Measurements from ENCODE around the gene SGPP1. TPM values are rescaled to one million over a fixed set of nuclear protein-coding genes. Genes with fewer than 3 reads are reported as not detected.
A peak's percentile ranks its signal among the peaks of the same experiment; 100 is the strongest.

The SGPP1 gene, protein sequence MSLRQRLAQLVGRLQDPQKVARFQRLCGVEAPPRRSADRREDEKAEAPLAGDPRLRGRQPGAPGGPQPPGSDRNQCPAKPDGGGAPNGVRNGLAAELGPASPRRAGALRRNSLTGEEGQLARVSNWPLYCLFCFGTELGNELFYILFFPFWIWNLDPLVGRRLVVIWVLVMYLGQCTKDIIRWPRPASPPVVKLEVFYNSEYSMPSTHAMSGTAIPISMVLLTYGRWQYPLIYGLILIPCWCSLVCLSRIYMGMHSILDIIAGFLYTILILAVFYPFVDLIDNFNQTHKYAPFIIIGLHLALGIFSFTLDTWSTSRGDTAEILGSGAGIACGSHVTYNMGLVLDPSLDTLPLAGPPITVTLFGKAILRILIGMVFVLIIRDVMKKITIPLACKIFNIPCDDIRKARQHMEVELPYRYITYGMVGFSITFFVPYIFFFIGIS
- total RNA-seq (10 to 100 TPM; 14.4 to 17.5 TPM), polyA plus RNA-seq (10 to 100 TPM in 1 of 2 donors, 1 to 10 TPM in 1; 6.1 to 10.5 TPM)
- long read RNA-seq, donor 1, partial matches to known transcripts = 0 of 2 reads
- long read RNA-seq, donor 1, other reads (novel, unspliced or antisense) = 2 of 2 reads
- long read RNA-seq, donor 2, transcript SGPP1-201 (3 exons, 3,312 nt) = major isoform, 12 of 14 reads
- long read RNA-seq, donor 2, partial matches to known transcripts = 0 of 14 reads
- long read RNA-seq, donor 2, other reads (novel, unspliced or antisense) = 2 of 14 reads

DNA sequence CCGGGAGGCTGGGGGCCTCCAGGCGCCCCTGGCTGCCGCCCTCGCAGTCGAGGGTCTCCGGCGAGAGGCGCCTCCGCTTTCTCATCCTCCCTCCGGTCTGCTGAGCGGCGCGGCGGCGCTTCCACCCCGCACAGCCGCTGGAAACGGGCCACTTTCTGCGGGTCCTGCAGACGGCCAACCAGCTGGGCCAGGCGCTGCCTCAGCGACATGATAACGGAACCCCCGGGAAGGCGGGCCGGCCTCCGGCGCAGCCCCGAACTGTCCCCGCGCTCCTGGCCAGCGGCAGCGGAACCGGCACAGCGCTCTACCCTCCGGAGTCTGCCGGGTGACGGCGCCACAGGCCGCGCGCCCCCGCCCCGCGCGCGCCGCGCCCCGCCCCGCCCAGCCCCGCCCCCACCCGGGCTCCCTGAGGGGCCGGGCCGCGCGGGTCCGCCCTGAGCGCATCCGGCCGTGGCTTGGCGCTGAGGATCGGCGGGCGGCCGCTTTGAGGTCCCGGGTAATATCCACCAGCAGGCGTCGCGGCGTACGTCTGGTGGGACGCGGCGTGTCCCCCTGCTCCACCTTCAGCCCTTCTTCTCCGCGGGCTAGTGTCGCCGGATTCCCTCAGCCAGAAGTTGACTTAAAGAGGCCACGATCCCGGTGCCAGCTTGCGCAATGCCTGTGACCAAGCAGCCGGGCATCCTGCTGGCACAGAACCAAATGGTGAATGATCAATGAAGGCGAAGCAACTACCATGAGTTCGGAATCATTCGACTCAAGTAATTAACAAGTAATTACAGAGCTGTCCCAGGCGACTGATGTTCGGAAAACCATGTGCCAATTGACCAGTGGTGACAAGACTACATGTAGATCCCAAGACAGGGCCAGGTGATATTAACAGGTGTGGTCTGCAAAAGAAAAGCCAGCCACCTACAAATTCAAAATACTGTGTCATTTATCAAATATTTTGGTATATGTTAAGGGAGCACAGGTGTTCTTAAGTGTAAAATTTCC is at the start of gene SGPP1:
SGPP1 (minus strand) TSS at position 330 of the 993 bp plus-strand sequence; CDS start at position 209, 121 bp downstream.
- peak within 1 kb of the TSS in 1 of 2 donors; percentile 55 for H3K27ac ChIP-seq (ENCODE audit: low read depth in 1 of 2, low read length in 2 of 2)
- DNase-seq = peak; percentile 89 to 92
- peak within 1 kb of the TSS; percentile 96 to 97 for H3K4me3 ChIP-seq (ENCODE audit: low read length in 2 of 2)
- H3K4me1 ChIP-seq (ENCODE audit: control insufficient read depth in 1 of 2, insufficient read depth in 2 of 2, low read length in 2 of 2) = no peaks in the 10 kb centered on the region
- intact Hi-C loops (cut with DNase I) = loop anchor here in 1 of 2 donors (5.0 kb wide), 1 partner anchor 86 kb away; the partner anchor contains the start of gene WDR89
- WGBS, 2 donors = 1% methylated on average over 65 to 88 of the region's 88 CpGs
- peak; percentile 91 for ATAC-seq (ENCODE audit: low FRiP score)
- no peaks in the 10 kb centered on the region for H3K36me3 ChIP-seq (ENCODE audit: control insufficient read depth in 1 of 2, insufficient read depth in 2 of 2, low read length in 1 of 2)
- no peaks in the 10 kb centered on the region for H3K9me3 ChIP-seq (ENCODE audit: control insufficient read depth, low read length)
- H3K27me3 ChIP-seq (ENCODE audit: control insufficient read depth in 1 of 2, insufficient read depth in 2 of 2, low read length in 1 of 2) = no peaks in the 10 kb centered on the region

DNA sequence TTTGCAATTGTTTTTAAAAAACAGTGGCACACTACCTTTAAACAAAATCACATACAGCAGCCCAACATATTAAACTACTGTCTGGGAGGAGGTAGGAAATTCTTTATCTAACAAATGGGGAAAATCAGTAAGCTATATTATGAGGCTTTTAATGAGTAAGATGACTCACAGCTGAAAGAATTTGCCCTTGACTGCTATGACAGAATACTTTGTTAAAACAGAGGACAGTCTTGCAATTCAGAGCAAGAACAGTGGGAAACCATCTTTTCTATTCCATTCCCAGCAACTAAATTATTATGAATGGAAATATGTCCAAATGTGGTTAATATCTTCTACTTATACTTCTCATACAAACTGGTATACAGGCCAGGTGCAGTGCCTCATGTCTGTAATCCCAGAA is 49.2 kb upstream of the SGPP1 start:
- Histone ChIP-seq H3K27me3 (ENCODE audit: control insufficient read depth in 1 of 2, insufficient read depth in 2 of 2, low read length in 1 of 2) (no peaks in the 10 kb centered on the region), H3K36me3 (ENCODE audit: control insufficient read depth in 1 of 2, insufficient read depth in 2 of 2, low read length in 1 of 2) (no peaks in the 10 kb centered on the region), H3K4me3 (ENCODE audit: low read length in 2 of 2) (no peak overlapping the region), H3K27ac (ENCODE audit: low read depth in 1 of 2, low read length in 2 of 2) (no peak overlapping the region), H3K4me1 (ENCODE audit: control insufficient read depth in 1 of 2, insufficient read depth in 2 of 2, low read length in 2 of 2) (no peaks in the 10 kb centered on the region), H3K9me3 (ENCODE audit: control insufficient read depth, low read length) (no peaks in the 10 kb centered on the region)
- DNase-seq (no peak), ATAC-seq (ENCODE audit: low FRiP score) (no peak)
- intact Hi-C loops (cut with DNase I) = no loop called here

DNA sequence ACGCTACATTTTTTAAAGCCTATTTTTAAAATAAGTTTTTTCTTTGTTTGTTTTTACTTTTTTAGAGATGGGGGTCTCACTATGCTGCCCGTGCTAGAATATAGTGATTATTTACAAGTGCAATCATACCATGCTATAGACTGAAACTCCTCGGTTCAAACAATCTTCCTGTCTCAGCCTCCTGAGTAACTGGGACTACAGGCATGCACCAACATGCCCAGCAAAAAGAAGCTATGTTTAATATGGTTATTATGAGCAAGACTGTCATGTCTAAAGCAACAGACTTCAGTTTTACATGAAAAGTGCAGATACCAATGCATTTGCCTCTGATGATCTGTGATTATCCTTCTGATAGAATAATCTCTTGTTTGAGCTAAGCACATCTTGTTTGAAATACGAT is 45.6 kb upstream of the SGPP1 start:
- DNase-seq = no peak
- no peak overlapping the region for H3K4me3 ChIP-seq (ENCODE audit: low read length in 2 of 2)
- no peaks in the 10 kb centered on the region for H3K27me3 ChIP-seq (ENCODE audit: control insufficient read depth in 1 of 2, insufficient read depth in 2 of 2, low read length in 1 of 2)
- intact Hi-C loops (cut with DNase I) = no loop called here
- no peaks in the 10 kb centered on the region for H3K9me3 ChIP-seq (ENCODE audit: control insufficient read depth, low read length)
- WGBS, 2 donors = 57 to 63% methylated on average over 4 of the region's 4 CpGs
- no peaks in the 10 kb centered on the region for H3K36me3 ChIP-seq (ENCODE audit: control insufficient read depth in 1 of 2, insufficient read depth in 2 of 2, low read length in 1 of 2)
- H3K4me1 ChIP-seq (ENCODE audit: control insufficient read depth in 1 of 2, insufficient read depth in 2 of 2, low read length in 2 of 2) = no peaks in the 10 kb centered on the region
- no peak for ATAC-seq (ENCODE audit: low FRiP score)
- H3K27ac ChIP-seq (ENCODE audit: low read depth in 1 of 2, low read length in 2 of 2) = no peak overlapping the region

DNA sequence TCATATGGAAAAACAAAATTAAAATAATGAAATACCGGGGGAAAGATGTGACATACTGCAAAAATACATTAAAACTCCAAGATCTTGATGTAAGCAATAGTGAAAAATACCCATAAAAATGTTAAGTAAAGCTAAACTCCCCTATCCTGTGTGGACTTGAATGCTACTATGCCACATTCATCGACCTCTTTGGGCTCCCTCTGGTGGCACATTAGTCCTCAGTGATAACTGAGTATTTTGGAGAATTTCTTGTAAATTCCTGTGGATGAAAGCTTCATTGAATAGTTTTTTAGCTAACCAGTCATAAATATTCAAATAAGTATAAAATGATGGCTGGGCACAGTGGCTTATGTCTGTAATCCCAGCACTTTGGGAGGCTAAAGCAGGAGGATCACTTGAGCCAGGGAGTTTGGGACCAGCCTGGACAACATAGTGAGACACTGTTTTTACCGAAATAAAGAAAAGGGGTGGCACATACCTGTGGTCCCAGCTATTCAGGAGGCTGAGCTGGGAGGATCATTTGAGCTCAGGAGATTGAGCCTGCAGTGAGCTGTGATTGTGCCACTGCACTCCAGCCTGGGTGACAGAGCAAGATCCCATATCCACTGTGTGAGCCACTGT is 42.4 kb upstream of the SGPP1 start:
- no peak overlapping the region for H3K27ac ChIP-seq (ENCODE audit: low read depth in 1 of 2, low read length in 2 of 2)
- no peaks in the 10 kb centered on the region for H3K27me3 ChIP-seq (ENCODE audit: control insufficient read depth in 1 of 2, insufficient read depth in 2 of 2, low read length in 1 of 2)
- H3K4me1 ChIP-seq (ENCODE audit: control insufficient read depth in 1 of 2, insufficient read depth in 2 of 2, low read length in 2 of 2) = no peaks in the 10 kb centered on the region
- no peaks in the 10 kb centered on the region for H3K36me3 ChIP-seq (ENCODE audit: control insufficient read depth in 1 of 2, insufficient read depth in 2 of 2, low read length in 1 of 2)
- ATAC-seq (ENCODE audit: low FRiP score) (no peak), DNase-seq (no peak)
- H3K4me3 ChIP-seq (ENCODE audit: low read length in 2 of 2) = no peak overlapping the region
- H3K9me3 ChIP-seq (ENCODE audit: control insufficient read depth, low read length) = peaks cover 1% of the 10 kb centered on the region
- 55 to 56% methylated on average over 3 of the region's 3 CpGs for WGBS, 2 donors
- intact Hi-C loops (cut with DNase I) = no loop called here

DNA sequence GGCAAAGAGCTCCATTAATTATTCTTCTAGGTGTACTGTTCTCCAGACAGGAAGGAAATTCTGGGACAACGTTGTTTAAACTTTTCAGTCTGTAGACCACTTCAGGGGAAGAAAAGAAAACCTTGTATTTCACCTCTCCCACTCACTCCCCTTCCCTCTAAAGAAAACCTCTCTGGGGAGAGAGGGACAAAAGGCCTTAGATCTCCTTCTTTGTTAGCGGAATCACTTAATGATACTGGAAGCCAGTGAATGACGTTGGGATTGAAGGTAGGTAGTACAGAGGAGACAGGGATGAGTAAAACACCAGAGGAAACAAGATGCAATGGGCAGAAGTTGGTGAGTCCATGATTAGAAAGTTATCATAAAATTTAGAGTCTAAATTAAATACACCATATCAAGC is 38.7 kb upstream of the SGPP1 start:
- no peaks in the 10 kb centered on the region for H3K4me1 ChIP-seq (ENCODE audit: control insufficient read depth in 1 of 2, insufficient read depth in 2 of 2, low read length in 2 of 2)
- H3K4me3 ChIP-seq (ENCODE audit: low read length in 2 of 2) = no peak overlapping the region
- peaks cover 1% of the 10 kb centered on the region for H3K9me3 ChIP-seq (ENCODE audit: control insufficient read depth, low read length)
- intact Hi-C loops (cut with DNase I) = no loop called here
- H3K36me3 ChIP-seq (ENCODE audit: control insufficient read depth in 1 of 2, insufficient read depth in 2 of 2, low read length in 1 of 2) = no peaks in the 10 kb centered on the region
- no peak for ATAC-seq (ENCODE audit: low FRiP score)
- H3K27me3 ChIP-seq (ENCODE audit: control insufficient read depth in 1 of 2, insufficient read depth in 2 of 2, low read length in 1 of 2) = no peaks in the 10 kb centered on the region
- H3K27ac ChIP-seq (ENCODE audit: low read depth in 1 of 2, low read length in 2 of 2) = no peak overlapping the region
- 41 to 50% methylated on average over 3 of the region's 3 CpGs for WGBS, 2 donors
- DNase-seq = no peak

DNA sequence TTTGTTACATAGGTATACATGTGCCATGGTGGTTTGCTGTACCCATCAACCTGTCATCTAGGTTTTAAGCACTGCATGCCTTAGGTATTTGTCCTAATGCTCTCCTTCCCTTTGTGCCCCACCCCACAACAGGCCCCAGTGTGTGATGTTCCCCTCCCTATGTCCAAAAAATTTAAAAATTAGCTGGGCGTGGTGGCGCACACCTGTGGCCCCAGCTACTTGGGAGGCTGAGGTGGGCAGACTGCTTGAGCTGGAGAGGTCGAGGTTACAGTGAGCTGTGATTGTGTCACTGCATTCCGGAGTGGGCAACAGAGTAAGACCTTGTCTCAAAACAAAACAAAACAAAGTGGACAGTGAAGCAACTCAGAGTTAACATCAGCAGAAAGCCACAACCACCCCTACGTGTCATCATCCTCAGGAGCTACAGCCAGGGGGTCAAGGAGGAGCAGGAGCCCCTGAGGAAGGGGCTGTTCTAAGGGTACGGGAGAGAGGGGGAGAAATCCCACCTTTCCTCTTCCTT is 36.8 kb upstream of the SGPP1 start:
- Histone ChIP-seq H3K9me3 (ENCODE audit: control insufficient read depth, low read length) (peaks cover 1% of the 10 kb centered on the region), H3K27ac (ENCODE audit: low read depth in 1 of 2, low read length in 2 of 2) (no peak overlapping the region), H3K27me3 (ENCODE audit: control insufficient read depth in 1 of 2, insufficient read depth in 2 of 2, low read length in 1 of 2) (no peaks in the 10 kb centered on the region), H3K36me3 (ENCODE audit: control insufficient read depth in 1 of 2, insufficient read depth in 2 of 2, low read length in 1 of 2) (no peaks in the 10 kb centered on the region), H3K4me1 (ENCODE audit: control insufficient read depth in 1 of 2, insufficient read depth in 2 of 2, low read length in 2 of 2) (no peaks in the 10 kb centered on the region), H3K4me3 (ENCODE audit: low read length in 2 of 2) (no peak overlapping the region)
- no peak for ATAC-seq (ENCODE audit: low FRiP score)
- intact Hi-C loops (cut with DNase I) = no loop called here
- no peak for DNase-seq
- 89 to 93% methylated on average over 6 of the region's 6 CpGs for WGBS, 2 donors

DNA sequence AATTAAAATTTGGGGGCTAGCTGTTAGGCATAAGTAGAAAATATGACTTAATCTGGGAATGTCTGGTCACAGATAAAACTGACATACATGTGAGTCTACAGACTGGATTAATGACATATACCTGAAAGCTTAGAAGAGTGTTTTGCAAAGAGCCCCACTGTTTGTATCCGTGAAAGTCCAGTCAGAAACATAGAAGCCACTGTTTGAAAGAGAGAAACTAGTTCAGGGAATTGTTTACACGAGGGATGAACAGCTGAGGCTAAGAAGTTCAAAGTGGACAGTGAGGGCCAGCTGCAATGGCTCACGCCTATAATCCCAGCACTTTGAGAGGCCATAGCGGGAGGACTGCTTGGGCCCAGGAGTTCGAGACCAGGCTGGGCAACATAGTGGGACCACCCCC is 36.2 kb upstream of the SGPP1 start:
- H3K4me1 ChIP-seq (ENCODE audit: control insufficient read depth in 1 of 2, insufficient read depth in 2 of 2, low read length in 2 of 2) = no peaks in the 10 kb centered on the region
- intact Hi-C loops (cut with DNase I) = no loop called here
- no peak overlapping the region for H3K27ac ChIP-seq (ENCODE audit: low read depth in 1 of 2, low read length in 2 of 2)
- no peaks in the 10 kb centered on the region for H3K27me3 ChIP-seq (ENCODE audit: control insufficient read depth in 1 of 2, insufficient read depth in 2 of 2, low read length in 1 of 2)
- ATAC-seq (ENCODE audit: low FRiP score) = no peak
- DNase-seq = no peak
- no peak overlapping the region for H3K4me3 ChIP-seq (ENCODE audit: low read length in 2 of 2)
- H3K9me3 ChIP-seq (ENCODE audit: control insufficient read depth, low read length) = peaks cover 1% of the 10 kb centered on the region
- H3K36me3 ChIP-seq (ENCODE audit: control insufficient read depth in 1 of 2, insufficient read depth in 2 of 2, low read length in 1 of 2) = no peaks in the 10 kb centered on the region
- 79 to 86% methylated on average over 5 of the region's 5 CpGs for WGBS, 2 donors

Measured in aorta (tissue), 5 donors.